Heart left ventricle (tissue), 13 donors: ENCODE measurements around the gene KRT71.

Experiments
- CTCF ChIP-seq, 12 donors: fragments of 200-600 bp; sonication (generic) in 4 of 12; IDR thresholded peaks; one replicate each; pipeline versions ENCODE4 v1.5.0 to v1.8.0; 2018 to 2022; ENCODE audit warnings: antibody characterized with exemption in 12 of 12, mild to moderate bottlenecking in 5 of 12
- POLR2A ChIP-seq, 2 donors: fragments of 450-650 bp; IDR thresholded peaks; one replicate each; pipeline ENCODE4 v1.6.1; 2017; ENCODE audit warnings: antibody characterized with exemption in 2 of 2, mild to moderate bottlenecking in 2 of 2, moderate library complexity in 2 of 2
- donor health status: ischemic (EF 13 %, LVEDD 7.1; RV severe dilation, severe dysfunction).
- donor health status: DM: no; HTN: yes; CAD: no.
- donor health status: DM: no; HTN: no; CAD: no.
- donor health status: ischemic (EF 25% LVEDD 6.9; RV normal size, moderate dysfunction).
- donor health status: ischemic (EF 25% LVEDD 5.7; RV mildly dilated, moderate dysfunction).
- donor health status: ischemic (EF 35%, LVEDD 5.7; RV mildly dilated, moderate dysfunction).
- donor health status: nonischemic (EF 11% LVEDD 7.7; RV severe dilation, severe dysfunction).
- donor health status: DM: yes; HTN: yes; CAD: no.
- donor health status: PGD.
- donor health status: ischemic (EF 29% LVEDD 5.4; RV normal size, mild dysfunction).
- donor health status: nonischemic (EF 23%, LVEDD 6.1; RV moderate dilation, normal function).

GRCh38 chr12:52496054-52496453 lies 56.9 kb downstream of the KRT71 start:
- TF ChIP-seq CTCF (IDR thresholded peaks at IDR 0.05), result no peak
- no peak for TF ChIP-seq POLR2A (IDR thresholded peaks at IDR 0.05)
